Loucy (cell line): ENCODE measurements around the gene TASP1.

ENCODE experiments used
- CTCF ChIP-seq: fragments of 200-600 bp; sonication (generic); conservative IDR thresholded peaks from 2 replicates; pipeline ENCODE4 v1.5.1; 2014; ENCODE audit warnings: mild to moderate bottlenecking, antibody characterized with exemption, low read length
- EZH2phosphoT487 ChIP-seq: fragments of 200-600 bp; IDR thresholded peaks from 2 replicates; pipeline ENCODE4 v1.6.1; 2018; ENCODE audit warnings: antibody characterized with exemption, mild to moderate bottlenecking, moderate library complexity, borderline replicate concordance

DNA sequence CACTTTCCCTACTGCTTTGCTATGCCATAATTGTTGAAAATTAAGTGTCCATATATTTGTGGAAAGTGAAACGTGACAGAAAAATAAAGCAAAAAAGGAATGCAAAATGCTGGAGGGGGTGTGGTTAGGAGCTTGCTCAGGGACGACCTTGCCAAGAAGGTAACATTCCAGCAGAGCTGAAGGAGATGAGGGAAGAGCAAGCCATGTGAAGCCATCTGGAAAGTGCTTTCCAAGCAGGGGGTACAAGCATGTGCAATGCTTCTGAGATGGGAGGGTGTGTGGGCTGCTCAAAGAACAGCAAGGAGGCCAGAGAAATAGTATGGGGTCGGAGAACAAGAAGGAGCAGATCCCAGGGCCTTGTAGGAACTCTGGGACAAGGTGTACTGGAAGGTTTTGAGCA is 255.9 kb downstream of the TASP1 start:
- TF ChIP-seq CTCF = no peak
- no peak for TF ChIP-seq EZH2phosphoT487
